ENCODE results near the gene GNB1. TPM values are rescaled to one million over a fixed set of nuclear protein-coding genes. Genes with fewer than 3 reads are reported as not detected.
"Not testable (repeated sequence)": the region's sequence is repeated elsewhere in the genome, so short reads cannot be mapped to it uniquely, and the experiment has no call there.

Gene GNB1
- total RNA-seq, 1 experiment from 2014 or later = 99.8 TPM

DNA sequence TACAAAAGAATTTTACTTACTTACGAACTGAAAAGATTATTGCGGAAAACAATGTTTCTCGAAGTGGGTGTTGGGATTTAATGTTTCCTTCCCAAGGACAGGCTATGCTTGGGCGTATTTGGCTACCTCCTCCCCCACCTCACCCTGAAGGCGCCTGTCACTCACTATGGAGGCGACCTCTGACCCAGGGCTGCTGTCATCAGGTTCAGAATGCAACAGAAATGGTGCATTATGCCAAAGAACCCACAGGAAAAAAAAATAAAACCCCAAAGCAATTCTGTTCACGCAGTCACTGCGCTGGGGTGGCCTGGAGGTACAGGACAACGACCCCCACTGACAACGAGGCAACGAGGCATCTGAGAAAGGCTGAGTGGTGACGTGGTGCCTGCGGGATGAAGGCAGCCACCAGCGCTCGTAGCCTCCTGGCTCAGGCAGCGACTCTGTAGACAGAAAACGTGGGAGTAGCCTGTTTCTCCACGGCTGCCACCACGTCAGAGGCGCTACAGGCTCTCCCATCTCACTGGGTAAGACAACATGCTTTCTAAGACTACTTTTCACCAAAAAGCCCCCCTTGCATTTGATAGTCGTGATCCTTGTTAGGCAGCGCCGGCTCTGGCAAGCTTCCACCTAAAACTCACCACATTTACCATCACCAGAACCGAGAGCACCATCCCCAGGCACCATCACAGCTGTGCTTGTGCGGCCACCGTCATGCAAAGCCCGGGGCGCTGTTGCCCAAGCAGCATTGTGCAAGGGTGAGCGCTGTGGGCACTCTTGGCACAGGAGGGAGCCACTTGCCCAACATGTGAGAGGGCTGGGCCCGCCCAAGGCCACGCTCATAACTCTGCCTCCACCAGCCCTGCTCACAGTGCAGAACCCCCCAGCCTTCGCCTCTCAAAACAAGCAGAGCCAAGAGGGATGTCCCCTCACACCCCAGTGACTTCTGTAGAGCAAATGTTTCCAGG is 126.9 kb downstream of the GNB1 start:
- no peak for DNase-seq (ENCODE audit: low read depth)

DNA sequence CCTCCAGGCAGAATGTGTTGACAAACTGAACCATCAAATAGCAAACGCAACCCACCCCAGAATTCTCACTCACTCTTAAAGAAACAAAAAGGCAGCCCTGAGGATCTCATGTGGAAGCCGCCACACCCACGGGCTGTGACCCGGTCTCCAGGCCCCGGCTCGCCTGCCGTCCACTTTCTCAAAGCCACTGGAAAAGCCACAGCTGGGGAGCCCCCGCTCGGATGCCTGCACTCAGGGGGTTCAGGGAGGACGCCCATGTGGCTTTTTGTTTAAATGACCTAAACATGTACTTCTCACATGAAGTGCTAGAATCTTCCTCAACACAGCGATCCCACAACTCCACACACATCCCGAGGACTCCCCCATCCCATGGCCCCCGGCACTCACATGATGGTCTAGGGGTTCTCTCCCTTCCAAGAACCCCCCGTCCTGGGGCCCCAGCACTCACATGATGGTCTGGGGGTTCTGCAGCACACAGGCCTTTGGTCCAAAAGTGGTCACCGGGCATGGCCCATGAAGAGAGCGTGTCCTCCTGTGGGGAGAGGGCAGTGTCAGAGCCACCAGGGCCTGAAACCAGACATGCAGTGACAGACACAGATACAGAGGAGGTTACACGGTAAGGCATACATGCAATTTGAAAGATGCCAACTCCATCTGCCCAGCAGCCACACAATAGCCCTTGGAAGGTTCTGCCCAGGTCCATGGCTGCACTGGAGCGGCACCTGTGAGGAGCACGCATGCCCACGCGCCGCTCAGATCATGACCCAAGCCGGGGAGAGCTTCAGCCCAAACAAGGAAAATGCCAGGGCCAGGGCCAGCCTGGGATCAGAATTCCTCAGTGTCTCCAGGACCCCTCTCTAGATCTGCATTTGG is 129.1 kb downstream of the GNB1 start:
- no peak for DNase-seq (ENCODE audit: low read depth)

DNA sequence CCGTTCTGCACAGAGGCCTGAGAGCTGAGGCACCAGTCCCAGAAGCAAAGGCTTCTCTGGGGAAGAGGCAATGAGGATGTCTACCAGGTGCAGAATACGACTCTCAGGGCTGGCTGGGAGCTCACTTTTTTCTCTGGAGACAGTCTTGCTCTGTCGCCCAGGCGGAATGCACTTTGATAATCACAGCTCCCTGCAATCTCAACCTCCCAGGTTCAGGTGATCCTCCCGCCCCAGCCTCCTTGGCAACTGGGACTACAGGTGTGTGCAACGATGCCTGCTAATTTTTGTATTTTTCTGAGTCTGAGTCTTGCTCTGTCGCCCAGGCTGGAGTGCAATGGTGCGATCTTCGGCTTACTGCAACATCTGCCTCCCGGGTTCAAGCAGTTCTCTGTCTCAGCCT is 130.2 kb downstream of the GNB1 start:
- DNase-seq (ENCODE audit: low read depth) = no peak

DNA sequence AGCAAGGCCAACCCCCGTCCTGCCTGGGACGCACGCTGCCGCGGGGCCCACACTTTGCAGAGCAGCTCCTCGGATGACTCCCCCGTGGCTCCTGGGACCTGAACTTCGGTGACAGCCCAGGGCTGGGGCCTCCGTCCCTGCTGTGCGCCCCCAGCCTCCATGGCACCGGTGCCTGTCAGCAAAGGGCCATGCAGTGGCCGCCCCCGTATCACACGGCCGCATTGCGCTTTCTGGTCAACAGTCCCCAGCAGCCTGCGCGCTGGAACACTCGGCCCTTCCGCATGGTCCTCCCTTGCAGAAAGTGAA is 130.6 kb downstream of the GNB1 start:
- no peak for DNase-seq (ENCODE audit: low read depth)

DNA sequence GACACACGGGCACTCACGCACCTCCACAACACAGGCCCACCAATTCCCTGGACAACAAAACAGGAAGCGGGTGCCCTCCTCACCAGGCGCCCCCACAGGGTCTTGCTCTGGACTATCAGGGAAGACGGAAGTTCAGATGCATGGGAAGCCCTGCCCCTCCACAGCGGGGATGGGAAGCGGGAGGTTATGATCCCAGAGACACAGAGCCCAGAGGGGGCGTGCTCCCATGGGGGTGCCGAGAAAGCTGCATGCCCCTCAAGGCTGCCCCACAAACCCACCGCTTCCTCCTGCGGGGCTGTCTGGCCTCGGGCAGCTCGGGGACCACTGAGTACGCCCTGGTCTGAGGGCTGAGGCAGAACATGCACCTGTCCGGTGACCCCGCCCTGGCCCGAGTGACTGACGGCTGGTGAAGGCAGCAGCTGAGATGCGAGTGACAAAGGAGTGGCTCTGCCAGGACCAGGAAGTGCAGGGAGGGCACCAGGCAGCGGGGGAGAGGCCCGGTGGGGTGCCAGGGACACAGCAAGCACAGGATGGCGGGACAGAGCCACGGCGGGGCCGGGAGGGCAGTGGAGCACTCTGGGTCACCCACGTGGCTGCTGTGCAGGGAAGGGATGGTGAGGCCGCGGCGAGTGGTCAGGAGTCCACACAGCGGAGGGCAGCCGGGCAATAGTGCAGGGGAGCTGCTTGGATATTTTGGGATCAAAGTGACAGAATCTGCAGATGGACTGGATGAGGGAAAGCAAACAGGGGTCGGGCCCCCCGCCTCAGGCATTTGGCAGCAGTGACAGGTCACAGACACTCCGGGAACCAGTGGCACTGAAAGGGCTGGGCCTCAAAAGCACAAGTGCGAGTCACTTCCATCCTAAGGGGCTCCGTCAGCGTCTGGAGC is 131.2 kb downstream of the GNB1 start:
- no peak for DNase-seq (ENCODE audit: low read depth)

DNA sequence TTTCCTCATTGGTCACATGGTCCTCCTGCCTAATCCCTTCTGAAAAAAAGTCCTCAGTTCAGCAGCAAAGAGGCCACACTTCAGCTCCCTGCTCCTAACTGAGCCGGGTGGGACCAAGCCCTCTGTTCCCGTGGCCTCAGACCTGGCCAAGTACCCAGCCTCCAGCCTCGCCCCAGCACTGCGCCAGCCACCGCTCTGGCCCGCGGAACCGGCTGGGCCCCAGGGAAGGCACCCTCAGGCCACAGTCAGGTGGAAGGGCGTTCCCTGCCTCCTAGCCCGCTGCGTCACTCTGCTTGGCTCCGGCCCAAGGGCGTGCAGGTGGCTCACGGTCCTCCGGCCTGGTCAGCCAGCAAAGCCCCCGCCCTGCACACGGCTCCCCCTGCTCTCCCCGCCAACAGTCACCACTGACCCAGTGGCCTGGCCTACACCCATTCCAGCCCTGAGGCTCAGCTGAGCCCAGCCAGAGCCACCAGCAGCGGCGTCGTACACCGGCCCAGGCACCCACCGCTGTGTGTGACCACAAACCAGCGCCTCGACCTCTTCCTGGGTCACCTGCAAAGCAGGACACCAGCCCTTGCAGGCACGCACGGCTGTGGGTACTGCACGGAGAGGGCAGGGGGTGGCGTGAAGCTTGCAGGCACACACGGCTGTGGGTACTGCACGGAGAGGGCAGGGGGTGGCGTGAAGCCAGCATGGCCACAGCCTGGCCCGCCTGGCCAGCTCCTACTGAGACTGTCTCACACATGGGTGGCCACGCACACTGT is 132.0 kb downstream of the GNB1 start:
- DNase-seq (ENCODE audit: low read depth) = no peak

DNA sequence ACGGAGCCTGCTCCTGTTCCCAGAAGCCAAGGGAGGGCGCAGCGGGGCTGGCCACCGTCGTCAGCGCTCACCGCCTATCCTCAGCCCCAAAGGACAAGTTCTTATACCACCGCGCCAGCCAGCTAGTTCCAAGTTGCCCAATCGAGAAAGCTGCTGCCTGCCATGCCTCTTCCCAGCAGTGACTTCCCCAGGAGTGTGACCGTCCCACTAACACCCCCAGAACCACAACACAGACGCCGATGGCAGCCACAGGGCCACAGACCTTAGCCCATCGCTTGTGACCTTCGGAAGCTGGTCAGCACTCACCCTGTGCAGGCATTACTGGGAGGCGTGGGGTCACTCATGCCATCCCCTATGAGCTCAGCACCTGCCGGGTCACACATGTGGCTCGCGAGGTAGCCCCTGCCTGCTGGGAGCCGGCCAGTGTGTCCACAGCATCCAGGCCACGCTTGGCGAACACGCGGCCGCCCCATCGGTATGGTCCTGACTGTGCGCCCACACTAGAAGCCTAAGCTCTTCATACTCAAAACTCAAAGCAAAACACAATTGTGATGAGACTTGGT is 132.7 kb downstream of the GNB1 start:
- no peak for DNase-seq (ENCODE audit: low read depth)

DNA sequence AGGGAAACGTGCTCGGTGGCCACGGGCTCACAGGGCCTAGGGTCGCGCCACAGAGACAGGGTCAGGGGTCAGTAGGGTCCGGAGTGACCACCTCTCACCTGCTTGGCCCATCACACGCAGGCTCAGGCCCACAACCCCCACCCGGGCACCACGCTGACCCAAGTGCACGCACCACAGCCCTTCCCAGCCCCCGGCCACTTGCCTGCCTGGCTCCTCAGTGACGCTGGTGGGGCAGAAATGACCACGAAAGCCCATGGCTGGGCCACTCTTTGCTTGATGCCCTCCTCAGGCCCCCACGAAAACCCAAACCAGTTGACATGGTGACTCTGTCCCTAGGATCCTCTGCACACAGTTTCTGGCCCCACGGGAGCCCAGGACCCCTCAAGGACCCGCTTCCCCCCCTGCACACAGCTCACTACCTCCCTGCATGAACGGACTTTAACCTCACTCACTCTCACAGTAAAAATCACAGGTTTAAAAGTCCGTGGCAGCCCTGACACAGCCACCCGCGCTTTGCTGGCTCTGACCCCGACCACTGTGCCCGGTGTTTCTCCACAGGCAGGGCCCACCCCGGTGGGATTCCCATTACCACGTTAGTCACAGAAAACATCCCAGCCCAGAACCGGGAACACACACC is 133.3 kb downstream of the GNB1 start:
- no peak for DNase-seq (ENCODE audit: low read depth)

DNA sequence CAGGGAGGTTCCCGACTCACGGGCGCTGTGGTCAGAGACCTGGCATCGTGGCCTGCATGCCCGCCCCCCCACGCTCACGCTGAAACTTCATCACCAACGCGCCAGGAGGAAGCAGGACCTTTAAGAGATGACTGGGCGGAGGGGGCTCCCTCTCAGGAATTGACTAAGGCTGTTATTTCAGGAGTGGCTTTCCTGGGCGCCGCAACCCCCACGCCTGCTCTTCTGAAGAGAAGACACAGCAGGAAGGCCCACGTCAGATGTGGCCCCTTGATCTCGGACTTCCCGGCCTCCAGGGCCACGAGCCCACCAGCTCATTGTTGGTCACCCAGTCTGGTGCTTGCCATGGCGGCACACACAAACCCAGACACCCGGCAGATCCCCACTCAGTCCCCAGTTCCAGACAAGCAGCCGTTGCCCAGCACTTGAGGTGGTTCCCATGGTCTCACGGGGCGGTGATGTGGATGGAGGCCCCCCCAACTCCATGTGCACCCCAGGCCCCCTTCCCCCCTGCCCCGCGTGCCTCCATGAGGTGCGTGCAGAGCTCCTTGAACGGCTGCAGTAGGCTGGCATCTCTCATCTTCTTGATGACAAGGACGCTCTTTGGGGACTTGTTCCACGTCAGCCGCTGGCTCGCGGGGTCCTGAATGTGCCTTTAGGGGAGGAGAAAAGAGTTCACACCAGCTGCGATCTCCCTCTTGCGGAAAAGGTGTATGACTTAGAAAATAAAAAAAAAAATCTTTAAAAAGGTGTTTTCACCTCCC is 134.0 kb downstream of the GNB1 start:
- no peak for DNase-seq (ENCODE audit: low read depth)

DNA sequence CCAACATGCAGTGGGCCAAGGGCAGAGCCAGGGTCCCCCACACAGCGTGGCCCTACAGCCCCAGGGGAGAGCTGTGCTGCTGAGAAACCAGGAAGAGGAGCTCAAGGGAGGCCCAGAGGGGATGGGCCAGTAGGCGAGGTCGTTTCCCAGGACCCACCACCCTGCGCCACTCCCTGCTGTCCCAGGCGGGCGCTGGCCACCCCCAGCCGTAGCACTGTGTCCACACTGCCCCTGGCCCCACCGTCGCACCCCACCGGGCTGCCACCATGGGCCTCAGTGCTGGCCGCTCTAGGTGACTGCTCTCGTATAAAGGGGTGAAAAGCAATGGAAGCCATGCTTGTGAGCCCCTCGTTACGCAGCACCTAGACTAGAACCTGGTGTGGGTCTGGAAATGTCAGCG is 135.0 kb downstream of the GNB1 start:
- DNase-seq (ENCODE audit: low read depth) = no peak

DNA sequence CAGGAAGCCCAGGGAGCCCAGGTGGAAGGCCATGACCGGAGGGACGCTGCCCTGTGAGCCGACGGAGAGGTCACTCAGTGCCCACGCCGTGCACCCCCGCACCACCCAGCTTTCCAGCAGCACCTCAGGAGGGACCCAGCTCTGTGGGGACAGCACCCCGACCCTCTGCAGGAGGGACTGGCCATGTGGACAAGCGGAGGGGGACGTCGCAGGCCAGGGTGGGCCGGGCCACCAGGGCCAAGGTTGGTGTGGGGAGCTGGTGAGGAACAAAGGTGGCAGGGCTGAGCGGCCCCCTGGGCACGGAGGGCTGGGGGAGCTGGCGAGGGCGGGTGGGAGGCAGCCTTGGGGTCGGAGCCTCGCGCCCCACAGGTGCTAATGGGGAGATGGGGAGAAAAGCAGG is 135.5 kb downstream of the GNB1 start:
- no peak for DNase-seq (ENCODE audit: low read depth)

DNA sequence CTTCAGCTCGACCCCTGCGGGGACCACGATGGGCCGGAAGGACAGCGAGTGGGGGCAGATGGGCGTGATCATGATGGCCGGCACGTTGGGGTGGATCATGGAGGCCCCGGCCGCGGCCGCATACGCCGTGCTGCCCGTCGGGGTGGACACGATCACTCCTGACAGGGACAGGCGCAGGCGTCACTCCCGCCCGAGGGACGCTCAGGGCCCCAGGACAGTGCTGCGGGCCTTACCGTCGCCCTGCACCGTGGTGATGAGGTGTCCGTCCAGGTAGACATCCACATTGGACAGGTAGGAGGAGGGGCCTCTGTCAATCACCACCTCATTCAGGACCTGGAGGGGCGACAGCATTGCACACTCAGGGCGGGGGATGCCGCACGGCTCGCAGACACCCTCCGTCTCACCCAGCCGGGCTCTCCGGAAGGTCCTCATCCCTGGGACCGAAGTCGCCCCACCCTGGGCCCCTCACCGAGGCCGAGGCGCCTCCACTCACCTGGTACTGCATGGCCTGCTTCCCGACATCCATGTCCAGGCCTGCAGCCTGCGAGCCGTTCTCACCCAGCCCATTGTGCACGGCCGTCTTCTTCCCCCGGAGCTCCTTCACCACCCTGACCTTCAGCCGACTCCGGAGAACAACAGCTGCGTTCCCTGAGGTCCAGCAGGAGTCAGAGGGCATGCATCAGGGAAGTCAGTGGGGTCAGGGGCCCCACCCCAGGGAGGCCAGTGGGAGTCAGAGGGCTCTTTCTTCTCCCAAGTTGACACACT is 136.7 kb downstream of the GNB1 start:
- DNase-seq (ENCODE audit: low read depth) = no peak

DNA sequence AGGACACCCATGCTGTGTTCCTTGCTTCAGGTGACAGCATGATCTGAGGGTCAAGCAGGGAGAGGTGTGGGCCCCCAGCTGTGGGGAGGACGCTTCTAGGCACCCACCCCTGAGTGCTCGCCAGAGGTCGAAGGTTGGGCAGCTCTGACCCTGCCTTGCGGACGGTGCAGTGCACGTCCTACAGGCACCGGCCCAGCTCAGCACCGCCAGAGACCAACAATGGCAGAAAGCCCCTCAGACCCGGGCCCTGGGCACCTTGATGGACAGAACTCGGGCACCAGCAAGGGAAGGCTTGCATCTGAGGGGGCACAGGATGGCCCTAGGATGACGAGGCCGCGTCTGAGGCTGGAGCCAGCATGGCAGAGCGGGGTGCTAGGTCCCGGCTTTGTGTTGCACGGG is 137.3 kb downstream of the GNB1 start:
- no peak for DNase-seq (ENCODE audit: low read depth)

DNA sequence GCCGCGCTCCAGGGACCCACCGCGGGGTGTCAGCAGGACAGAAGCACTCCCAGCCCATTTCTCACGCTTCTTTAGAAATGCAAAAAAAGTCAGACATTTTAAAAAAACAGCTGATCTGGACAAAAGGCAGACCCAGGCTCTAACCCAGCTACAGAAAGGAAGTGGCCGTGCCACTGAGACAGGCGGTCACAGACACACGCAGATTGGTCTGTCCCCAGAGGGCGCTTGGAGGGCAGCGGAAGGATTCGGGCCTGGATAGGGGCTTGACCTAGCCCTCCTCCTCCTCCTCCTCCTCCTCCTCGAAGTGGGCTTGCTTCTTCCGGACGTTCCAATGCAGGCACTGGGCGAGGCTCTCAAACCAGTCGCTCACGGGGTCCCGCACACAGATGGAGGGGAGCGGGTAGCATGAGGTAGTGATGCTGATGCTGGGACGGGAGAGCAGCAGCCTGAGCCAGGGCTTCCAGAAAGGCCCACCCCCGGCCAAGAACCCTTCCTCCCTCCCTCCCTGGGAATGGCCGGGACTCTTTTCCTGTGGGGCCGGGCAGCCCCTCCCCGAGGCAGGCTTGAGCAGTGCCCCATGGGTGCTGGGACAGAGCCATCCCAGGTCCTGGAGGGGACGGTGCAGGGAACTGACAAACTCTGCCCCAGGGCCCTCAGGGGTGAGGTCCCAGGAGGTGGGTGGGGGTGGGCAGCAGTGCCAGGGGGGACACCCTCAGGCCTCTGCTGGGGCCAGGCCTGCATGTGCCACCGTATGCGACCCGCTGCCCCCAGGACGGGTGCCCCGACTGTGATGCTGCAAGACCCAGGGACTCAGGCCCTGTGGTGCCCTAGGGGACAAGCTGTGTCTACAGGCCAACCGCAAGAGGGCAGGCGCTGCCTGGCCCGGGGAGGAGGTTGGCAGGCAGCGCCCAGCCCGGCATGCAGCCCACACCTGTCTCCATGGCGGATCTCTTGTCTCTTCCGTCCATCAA is 138.0 kb downstream of the GNB1 start:
- no peak for DNase-seq (ENCODE audit: low read depth)

DNA sequence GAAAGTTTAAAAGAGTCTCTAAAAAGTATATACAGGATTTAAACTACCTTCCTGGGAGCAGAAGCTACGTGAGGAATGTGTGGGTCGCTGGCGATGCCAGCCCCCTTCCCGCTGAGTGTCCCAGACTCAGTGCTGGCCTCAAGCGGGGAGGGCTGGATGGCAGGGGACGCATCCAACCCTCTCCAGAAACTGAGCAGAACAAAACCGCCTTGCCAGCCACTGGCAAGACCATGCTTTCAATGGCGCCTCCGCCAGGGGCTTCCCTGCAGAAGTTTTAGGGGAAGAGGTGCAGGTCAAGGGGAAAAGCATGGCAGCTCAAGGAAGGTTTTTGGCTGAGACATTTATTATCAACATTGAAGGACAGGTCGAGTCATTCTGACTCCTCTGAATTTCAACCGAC is 138.7 kb downstream of the GNB1 start:
- DNase-seq (ENCODE audit: low read depth) = no peak

DNA sequence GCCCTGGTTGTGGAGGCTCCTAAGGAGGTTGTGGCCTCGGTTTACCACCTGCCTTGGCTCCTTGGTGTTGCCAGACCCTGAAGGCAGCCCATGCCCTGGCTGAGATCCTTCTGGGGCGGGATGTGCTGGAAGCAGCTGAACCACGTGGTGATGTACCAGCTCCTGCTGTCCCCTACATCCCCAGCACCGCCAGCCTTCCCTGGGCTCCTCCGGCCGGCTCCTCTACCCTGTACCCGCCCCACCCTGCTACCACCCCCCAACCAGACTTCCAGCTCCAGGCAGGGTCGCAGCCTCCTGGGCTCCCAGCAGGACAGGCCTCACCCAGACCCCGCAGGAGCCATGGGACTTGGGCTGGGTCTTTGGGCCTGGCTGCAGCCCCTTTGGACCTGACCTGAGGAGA is 140.9 kb downstream of the GNB1 start:
- not testable (repeated sequence) for DNase-seq (ENCODE audit: low read depth)

DNA sequence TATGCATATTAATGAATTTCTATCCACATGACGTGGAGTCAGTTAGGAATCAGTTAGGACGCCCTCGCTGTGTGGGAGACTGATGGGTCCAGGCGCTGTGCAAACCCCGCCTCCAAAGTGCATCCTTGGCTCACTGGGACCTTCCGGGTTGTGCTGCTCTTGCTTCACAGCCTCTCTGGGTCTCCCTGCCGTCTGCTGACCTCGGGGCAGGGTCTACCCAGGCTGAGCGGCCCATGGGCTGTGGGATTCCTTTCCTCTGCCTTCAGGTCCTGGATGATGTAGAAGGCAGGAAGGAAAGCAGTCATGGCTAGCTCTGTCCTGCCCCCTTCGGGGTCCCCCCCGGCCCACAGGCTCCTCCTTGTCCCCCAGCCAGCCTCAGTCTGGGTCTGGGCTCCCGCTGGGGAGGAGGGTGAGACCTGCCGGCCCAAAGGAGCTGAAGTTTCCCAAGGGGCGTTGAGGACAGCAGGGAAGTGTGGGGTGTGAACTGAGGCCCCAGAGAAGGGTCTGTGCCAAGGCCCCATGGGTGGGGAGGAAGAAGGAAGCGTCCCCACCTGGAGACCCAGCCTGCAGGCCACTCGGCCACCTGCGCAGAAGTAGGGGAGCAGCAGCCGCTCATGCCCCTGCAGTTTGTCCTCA is 142.1 kb downstream of the GNB1 start:
- no peak for DNase-seq (ENCODE audit: low read depth)

Data from LHCN-M2 (cell line).